ENCODE measurements around the gene DPPA3. TPM values are rescaled to one million over a fixed set of nuclear protein-coding genes. Genes with fewer than 3 reads are reported as not detected.
"Not testable (repeated sequence)": the region's sequence is repeated elsewhere in the genome, so short reads cannot be mapped to it uniquely, and the experiment has no call there.

Gene DPPA3
- total RNA-seq, 4 donors from 2014 or later, result not detected

- no peaks in the 10 kb centered on the region for H3K9me3 ChIP-seq
- H3K4me1 ChIP-seq, result no peaks in the 10 kb centered on the region
- no peaks in the 10 kb centered on the region for H3K27me3 ChIP-seq
- H3K4me3 ChIP-seq, result no peak overlapping the region
- no peak overlapping the region for H3K27ac ChIP-seq
- TF ChIP-seq CTCF (IDR thresholded peaks at IDR 0.05) (no peak), POLR2A (IDR thresholded peaks at IDR 0.05) (no peak)
- intact Hi-C loops (cut with DNase I; ENCODE audit: low total_unique reads), result no loop called here
- no peaks in the 10 kb centered on the region for H3K36me3 ChIP-seq
- no peak for DNase-seq
Observed at GRCh38 chr12:7749442-7749841, 38.2 kb downstream of the DPPA3 start.

GRCh38 chr12:7750350-7750749, 39.1 kb downstream of the DPPA3 start:
- no peak overlapping the region for H3K27ac ChIP-seq
- no peak overlapping the region for H3K4me3 ChIP-seq
- no peaks in the 10 kb centered on the region for H3K36me3 ChIP-seq
- TF ChIP-seq POLR2A (IDR thresholded peaks at IDR 0.05) (no peak), CTCF (IDR thresholded peaks at IDR 0.05) (no peak)
- no peaks in the 10 kb centered on the region for H3K4me1 ChIP-seq
- intact Hi-C loops (cut with DNase I; ENCODE audit: low total_unique reads), result no loop called here
- H3K27me3 ChIP-seq, result no peaks in the 10 kb centered on the region
- no peaks in the 10 kb centered on the region for H3K9me3 ChIP-seq
- no peak for DNase-seq

- intact Hi-C loops (cut with DNase I; ENCODE audit: low total_unique reads), result no loop called here
- Histone ChIP-seq H3K4me3 (no peak overlapping the region), H3K36me3 (no peaks in the 10 kb centered on the region), H3K27ac (no peak overlapping the region), H3K9me3 (no peaks in the 10 kb centered on the region), H3K27me3 (no peaks in the 10 kb centered on the region), H3K4me1 (no peaks in the 10 kb centered on the region)
- TF ChIP-seq CTCF (IDR thresholded peaks at IDR 0.05) (no peak), POLR2A (IDR thresholded peaks at IDR 0.05) (no peak)
- no peak for DNase-seq
Observed at GRCh38 chr12:7751394-7751793, 40.2 kb downstream of the DPPA3 start.

- H3K36me3 ChIP-seq; H3K9me3 ChIP-seq; intact Hi-C loops (cut with DNase I; ENCODE audit: low total_unique reads); H3K27me3 ChIP-seq; DNase-seq; H3K4me1 ChIP-seq; H3K27ac ChIP-seq; H3K4me3 ChIP-seq: not testable (repeated sequence)
Observed at GRCh38 chr12:7751941-7752922, 41.0 kb downstream of the DPPA3 start.

- intact Hi-C loops (cut with DNase I; ENCODE audit: low total_unique reads); H3K36me3 ChIP-seq; DNase-seq; H3K4me3 ChIP-seq; H3K4me1 ChIP-seq; H3K27ac ChIP-seq; H3K27me3 ChIP-seq; H3K9me3 ChIP-seq: not testable (repeated sequence)
Observed at GRCh38 chr12:7755668-7756067, 44.4 kb downstream of the DPPA3 start.

GRCh38 chr12:7756993-7757392, 45.8 kb downstream of the DPPA3 start:
- Histone ChIP-seq H3K36me3 (no peaks in the 10 kb centered on the region), H3K4me1 (no peaks in the 10 kb centered on the region), H3K4me3 (no peak overlapping the region), H3K27ac (no peak overlapping the region), H3K9me3 (no peaks in the 10 kb centered on the region), H3K27me3 (no peaks in the 10 kb centered on the region)
- intact Hi-C loops (cut with DNase I; ENCODE audit: low total_unique reads), result no loop called here
- TF ChIP-seq POLR2A (IDR thresholded peaks at IDR 0.05) (no peak), CTCF (IDR thresholded peaks at IDR 0.05) (no peak)
- DNase-seq, result no peak
